Central memory CD4-positive, alpha-beta T cell (primary cell): ENCODE data around the gene CNOT9.

Source experiments
- DNase-seq: peaks from one replicate; pipeline ENCODE4 v3.0.0; 2022

CNOT9 gene

GRCh38 chr2:218578272-218578877 is 9.7 kb downstream of the CNOT9 start:
- no peak for DNase-seq

- DNase-seq, result no peak
Observed at GRCh38 chr2:218582076-218582475, 13.4 kb downstream of the CNOT9 start.

DNA sequence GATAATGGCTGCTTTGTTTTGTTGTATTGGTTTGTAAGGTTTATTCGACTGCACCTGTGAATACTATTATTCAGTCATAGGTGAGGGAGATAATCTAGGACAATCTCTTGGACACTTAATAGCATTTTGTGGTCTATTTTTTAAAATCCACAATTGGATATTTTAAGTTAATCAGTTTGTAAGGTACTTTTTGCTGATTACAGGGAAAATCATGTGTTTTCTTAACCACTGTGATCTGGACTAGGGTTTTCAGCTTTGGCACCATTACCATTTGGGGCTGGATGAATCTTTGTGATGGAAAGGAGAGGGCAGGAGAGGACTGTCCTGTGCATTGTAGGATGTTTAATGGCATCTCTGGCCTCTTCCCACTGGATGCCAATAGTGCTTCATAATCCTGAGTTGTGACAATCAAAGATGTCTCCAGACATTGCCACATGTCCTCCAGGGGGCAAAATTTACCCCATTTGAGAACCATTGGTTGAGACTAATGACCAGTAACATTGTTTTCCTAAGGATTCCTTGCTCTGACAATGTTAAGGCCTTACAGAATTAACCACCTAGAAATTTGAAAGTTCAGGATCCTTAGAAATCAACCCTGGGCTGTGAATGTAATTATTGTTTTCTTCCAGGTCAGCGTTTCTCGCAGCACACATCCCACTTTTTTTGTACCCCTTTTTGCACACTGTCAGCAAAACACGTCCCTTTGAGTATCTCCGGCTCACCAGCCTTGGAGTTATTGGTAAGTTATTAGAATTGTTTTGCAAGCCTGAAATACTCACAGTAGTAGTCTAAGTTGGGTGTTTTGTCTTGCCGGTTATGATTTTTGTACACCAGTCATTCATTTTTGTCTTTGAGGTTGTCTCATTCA is 15.6 kb downstream of the CNOT9 start:
- no peak for DNase-seq

DNA sequence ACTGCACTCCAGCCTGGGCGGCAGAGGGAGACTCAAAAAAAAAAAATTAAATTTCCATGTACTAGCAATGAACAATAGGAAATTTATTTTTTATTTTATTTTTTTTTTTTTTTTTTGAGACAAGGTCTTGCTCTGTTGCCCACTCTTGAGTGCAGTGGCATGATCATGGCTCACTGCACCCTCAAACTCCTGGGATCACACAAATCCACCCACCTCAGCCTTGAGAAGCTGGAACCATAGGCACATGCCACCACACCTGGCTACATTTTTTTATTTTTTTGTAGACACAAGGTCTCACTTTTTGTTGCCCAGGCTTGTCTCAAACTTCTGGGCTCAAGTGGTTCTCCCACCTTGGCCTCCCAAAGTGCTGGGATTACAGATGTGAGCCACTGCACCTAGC is 16.9 kb downstream of the CNOT9 start:
- DNase-seq, result no peak

DNA sequence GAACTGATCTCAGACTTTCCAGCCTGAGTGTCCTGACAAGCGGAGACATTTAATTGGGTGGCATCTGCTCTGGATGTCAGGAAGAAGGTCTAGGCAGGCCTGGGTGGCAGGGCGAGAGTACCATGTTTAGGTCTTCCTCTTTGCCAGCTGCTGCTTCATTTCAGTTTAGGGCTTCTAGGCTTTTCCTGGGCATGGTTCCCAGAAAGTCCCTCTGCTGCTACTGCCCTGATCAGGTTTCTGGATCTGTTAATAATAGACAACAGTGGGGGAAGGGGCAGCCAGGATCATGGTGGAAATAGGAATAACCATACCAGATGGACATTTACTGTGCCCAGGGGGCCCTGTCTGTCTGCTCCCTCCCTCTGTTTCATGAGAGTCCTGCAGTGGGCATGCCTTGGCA is 36.8 kb downstream of the CNOT9 start:
- no peak for DNase-seq

DNA sequence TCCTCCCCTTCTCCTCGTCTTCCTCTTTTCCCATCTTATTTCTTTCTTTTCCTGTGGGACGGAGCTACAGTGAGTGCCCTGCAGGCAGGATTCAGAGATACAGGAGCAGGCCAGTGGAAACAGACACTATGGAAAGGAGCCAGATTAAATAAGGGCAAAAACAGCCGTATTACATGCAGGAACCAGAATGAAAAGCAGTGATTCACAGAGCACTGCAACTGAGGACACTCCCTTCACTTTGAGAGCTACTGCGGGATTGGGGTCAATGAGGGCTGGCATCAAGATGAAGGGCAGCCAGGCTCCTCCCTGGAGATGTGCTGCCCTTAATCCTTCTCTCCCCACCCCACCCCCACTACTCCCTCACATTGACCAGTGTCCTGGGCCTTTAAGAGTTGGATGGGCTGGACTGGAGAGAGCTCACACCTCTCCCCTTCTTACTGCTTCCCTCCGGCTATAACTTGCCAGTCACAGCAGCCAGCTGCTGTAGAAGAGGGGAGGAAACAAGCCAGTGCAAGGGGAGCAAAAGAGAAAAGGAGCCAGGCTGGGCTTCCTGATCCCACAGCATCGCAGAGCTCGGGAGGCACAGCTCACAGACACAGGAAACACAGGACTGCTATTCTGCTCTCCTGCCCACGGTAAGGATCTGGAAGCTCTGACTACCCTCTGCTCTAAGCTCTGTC is 38.9 kb downstream of the CNOT9 start, which contains the start of gene PLCD4:
Gene PLCD4, plus strand, starts transcription at position 464 of the 680 bp plus-strand sequence. CDS start 7,841 bp downstream, outside the sequence.
- no peak for DNase-seq

DNA sequence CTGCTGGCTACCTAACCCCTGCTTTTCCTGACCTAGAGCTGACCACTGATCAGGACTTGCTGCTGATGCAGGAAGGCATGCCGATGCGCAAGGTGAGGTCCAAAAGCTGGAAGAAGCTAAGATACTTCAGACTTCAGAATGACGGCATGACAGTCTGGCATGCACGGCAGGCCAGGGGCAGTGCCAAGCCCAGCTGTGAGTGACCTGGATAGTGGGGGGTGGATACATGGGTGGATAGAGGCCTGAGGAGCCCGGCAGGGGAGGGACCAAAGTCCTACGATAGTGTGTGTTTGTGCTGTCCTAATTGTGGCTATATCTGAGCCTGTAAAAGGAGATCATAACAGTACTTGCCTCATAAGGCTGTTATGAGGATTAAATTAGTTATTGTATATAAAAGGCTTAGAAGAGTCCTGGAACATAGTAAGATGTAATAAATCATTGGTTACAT is 47.3 kb downstream of the CNOT9 start:
- DNase-seq, result no peak

DNA sequence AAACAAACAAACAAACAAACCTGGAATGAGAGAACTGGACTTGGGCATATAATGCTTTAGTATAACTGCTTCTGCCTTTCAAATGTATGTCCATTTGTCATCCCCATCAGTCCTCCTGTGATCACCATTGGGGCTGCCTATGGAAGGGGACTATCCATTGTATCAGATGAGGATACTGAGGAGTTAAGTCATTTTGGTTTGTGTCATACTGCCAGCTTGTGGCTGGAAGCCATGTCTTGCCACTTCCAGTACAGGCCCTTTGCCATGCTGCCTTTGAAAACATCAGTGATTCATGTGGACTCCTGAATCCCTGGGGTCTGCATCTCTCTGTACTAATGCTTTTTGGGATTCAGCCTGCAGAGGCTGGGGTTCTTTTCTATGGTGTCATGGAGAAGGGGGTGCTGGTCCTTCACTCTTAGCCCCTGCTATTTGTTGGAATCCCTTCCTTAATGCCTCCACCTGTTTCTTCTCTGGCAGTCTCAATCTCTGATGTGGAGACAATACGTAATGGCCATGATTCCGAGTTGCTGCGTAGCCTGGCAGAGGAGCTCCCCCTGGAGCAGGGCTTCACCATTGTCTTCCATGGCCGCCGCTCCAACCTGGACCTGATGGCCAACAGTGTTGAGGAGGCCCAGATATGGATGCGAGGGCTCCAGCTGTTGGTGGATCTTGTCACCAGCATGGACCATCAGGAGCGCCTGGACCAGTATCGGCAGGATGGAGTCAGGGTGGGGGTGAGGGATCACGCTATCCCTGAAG is 49.6 kb downstream of the CNOT9 start:
- DNase-seq, result no peak

DNA sequence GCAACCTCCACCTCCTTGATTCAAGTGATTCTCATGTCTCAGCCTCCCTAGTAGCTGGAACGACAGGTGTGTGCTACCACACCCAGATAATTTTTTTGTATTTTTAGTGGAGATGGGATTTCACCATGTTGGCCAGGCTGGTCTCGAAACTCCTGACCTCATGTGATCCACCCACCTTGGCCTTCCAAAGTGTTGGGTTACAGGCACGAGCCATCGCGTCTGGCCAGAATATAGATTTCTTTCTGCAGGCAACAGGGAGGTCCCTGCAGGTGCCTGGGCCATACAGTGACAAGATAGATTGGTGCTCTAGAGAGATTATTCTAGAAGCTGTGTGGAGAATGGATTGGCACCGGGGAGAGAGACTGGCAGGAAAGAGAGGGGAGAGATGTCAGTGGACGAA is 52.4 kb downstream of the CNOT9 start:
- no peak for DNase-seq

- DNase-seq, result no peak
Observed at GRCh38 chr2:218622606-218623365, 54.1 kb downstream of the CNOT9 start.

DNA sequence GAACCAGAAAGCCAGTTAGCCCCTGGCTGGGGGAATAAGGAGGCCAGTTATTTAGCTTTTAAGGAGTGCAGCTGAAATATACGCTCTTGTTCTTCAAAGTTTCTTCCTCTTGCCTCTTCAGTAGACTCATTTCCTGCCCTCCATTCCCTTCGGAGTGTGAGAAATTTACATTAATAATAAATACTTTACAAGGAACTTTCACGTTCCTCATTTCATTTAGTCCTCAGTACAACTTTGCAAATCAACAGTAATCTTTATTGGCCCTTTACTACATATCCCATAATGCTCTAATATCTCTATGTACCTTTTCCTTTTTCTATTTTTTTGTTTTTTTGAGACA is 54.7 kb downstream of the CNOT9 start:
- DNase-seq, result no peak

- DNase-seq, result no peak
Observed at GRCh38 chr2:218626369-218626768, 57.7 kb downstream of the CNOT9 start.

GRCh38 chr2:218627939-218628338 is 59.3 kb downstream of the CNOT9 start:
- no peak for DNase-seq

DNA sequence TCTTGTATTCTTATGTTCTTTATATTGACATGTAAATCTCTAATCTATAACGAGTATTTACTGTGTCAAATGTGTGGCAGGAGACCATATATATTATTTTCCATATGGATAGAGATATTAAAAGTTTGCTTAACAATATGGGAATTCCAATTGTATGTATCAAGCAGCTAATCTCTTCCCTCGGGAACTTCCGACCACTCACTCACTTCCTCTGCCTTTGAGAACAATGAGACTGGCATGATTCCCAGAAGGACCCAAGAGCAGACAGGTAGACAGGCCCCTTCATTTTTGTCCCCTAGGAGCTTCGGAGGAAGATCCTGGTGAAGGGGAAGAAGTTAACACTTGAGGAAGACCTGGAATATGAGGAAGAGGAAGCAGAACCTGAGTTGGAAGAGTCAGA is 63.2 kb downstream of the CNOT9 start:
- DNase-seq, result no peak

- DNase-seq, result no peak
Observed at GRCh38 chr2:218635719-218636118, 67.1 kb downstream of the CNOT9 start.

- no peak for DNase-seq
Observed at GRCh38 chr2:218638372-218638771, 69.7 kb downstream of the CNOT9 start.

DNA sequence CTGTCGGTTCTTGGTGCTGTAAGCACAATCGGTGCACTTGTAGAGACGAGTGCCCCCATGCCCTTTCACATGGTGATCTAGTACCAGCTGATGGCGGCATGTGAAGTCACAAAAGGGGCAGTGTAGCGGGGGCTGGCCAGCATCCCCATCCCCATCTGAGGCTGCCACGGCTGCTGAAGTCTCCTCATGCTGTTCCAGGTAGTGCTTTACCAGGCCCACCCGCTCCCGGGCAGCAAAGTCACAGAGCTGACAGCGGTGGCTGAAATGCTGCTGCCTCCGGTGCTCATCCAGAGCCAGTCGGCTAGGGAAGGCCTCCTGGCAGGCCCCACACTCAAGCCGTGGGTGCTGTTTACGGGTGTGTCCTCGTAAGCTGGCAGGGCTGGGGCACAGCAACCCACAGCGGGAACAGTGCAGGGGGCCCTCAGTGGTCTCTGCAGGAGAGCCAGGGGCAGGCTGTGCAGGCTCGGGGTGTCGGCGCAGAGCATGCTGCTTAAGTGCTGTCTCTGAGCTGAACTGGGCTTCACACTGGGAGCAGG is 73.5 kb downstream of the CNOT9 start:
- no peak for DNase-seq

- DNase-seq, result no peak
Observed at GRCh38 chr2:218642786-218643185, 74.1 kb downstream of the CNOT9 start.

- no peak for DNase-seq
Observed at GRCh38 chr2:218643751-218644310, 75.2 kb downstream of the CNOT9 start.

GRCh38 chr2:218644721-218645120 is 76.1 kb downstream of the CNOT9 start:
- no peak for DNase-seq

DNA sequence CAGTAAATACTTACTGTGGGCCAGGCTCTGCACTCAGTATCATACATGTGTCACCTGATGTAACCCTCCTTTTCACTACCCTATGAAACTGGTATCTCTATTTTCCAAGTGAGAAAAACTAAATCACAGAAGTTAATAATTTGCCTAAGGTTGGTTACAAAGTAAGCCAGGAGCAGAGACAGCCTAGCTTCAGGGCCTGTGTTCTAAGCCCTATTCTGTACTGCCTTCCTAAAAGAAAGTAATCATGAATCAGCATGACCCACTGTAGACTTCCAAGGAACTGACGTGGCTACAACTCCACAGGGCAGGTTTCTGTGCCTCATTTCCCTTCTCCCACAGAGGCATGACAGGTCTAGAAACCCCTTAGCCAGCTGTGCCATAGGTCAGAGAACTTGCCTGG is 76.5 kb downstream of the CNOT9 start:
- DNase-seq, result no peak
